Measurements from ENCODE around the gene XYLT1.
A peak's percentile ranks its signal among the peaks of the same experiment; 100 is the strongest.

The XYLT1 gene

GRCh38 chr16:17467923-17468540, 2.7 kb downstream of the XYLT1 start:
- Histone ChIP-seq H3K9me3 (replicated peaks in 1 of 11) (no peaks in the 10 kb centered on the region), H3K4me2 (peak overlapping the region; percentile 89 to 100 (median 96)), H3K36me3 (peaks cover 0 to 41% (median 5%) of the 10 kb centered on the region in 11 experiments; a peak in 11 of 22 replicates), H4K20me1 (peaks cover 0 to 60% (median 33%) of the 10 kb centered on the region in 11 experiments; a peak in 15 of 22 replicates), H3K9ac (peak overlapping the region in 9 of 11 experiments; percentile 80 to 96 (median 94); a peak in 20 of 22 replicates), H3K27ac (peak overlapping the region in 8 of 11 experiments; percentile 83 to 94 (median 90); a peak in 16 of 22 replicates), H3K27me3 (peaks cover 0 to 12% (median 0%) of the 10 kb centered on the region in 11 experiments; a peak in 3 of 22 replicates), H3K4me1 (peaks cover 55 to 76% (median 73%) of the 10 kb centered on the region in 10 experiments), H3K4me3 (peak overlapping the region; percentile 86 to 99 (median 95); a peak in 19 of 20 replicates)
- no peak for TF ChIP-seq Cebpa-rat (IDR thresholded peaks at IDR 0.05)

GRCh38 chr16:17466876-17467275, 3.9 kb downstream of the XYLT1 start:
- Histone ChIP-seq H3K4me2 (peak overlapping the region; percentile 89 to 100 (median 96)), H3K27me3 (peaks cover 0 to 12% (median 0%) of the 10 kb centered on the region in 11 experiments; a peak in 3 of 22 replicates), H3K4me3 (peak overlapping the region; percentile 8 to 99 (median 95); a peak in 18 of 20 replicates), H3K9me3 (replicated peaks in 1 of 11) (no peaks in the 10 kb centered on the region), H4K20me1 (peaks cover 0 to 66% (median 33%) of the 10 kb centered on the region in 11 experiments; a peak in 15 of 22 replicates), H3K9ac (peak overlapping the region; percentile 28 to 96 (median 90); a peak in 21 of 22 replicates), H3K27ac (peak overlapping the region in 9 of 11 experiments; percentile 2 to 94 (median 90); a peak in 16 of 22 replicates), H3K36me3 (peaks cover 0 to 41% (median 5%) of the 10 kb centered on the region in 11 experiments; a peak in 11 of 22 replicates), H3K4me1 (peaks cover 66 to 87% (median 77%) of the 10 kb centered on the region in 10 experiments)
- TF ChIP-seq Cebpa-rat (IDR thresholded peaks at IDR 0.05), result no peak

GRCh38 chr16:17465460-17465859, 5.3 kb downstream of the XYLT1 start:
- Histone ChIP-seq H3K27ac (peak overlapping the region in 7 of 11 experiments; percentile 40 to 94 (median 91); a peak in 13 of 22 replicates), H3K4me3 (peak overlapping the region in 4 of 10 experiments; percentile 6 to 99 (median 96); a peak in 2 of 20 replicates), H3K4me2 (peak overlapping the region; percentile 89 to 100 (median 96))

GRCh38 chr16:17463335-17463734, 7.4 kb downstream of the XYLT1 start:
- no peaks in the 10 kb centered on the region for H3K27me3 ChIP-seq
- H3K9me3 ChIP-seq (replicated peaks in 1 of 11), result no peaks in the 10 kb centered on the region
- peak overlapping the region in 7 of 11 experiments; percentile 54 to 78 (median 63); a peak in 10 of 22 replicates for H3K9ac ChIP-seq
- peak overlapping the region in 9 of 11 experiments; percentile 62 to 88 (median 76); a peak in 17 of 22 replicates for H3K27ac ChIP-seq
- peaks cover 0 to 61% (median 16%) of the 10 kb centered on the region in 11 experiments; a peak in 15 of 22 replicates for H3K36me3 ChIP-seq
- H3K4me1 ChIP-seq, result peaks cover 82 to 100% (median 97%) of the 10 kb centered on the region in 10 experiments
- H3K4me2 ChIP-seq, result peak overlapping the region; percentile 76 to 99 (median 94)
- H3K4me3 ChIP-seq, result peak overlapping the region in 4 of 10 experiments; percentile 14 to 43 (median 42); a peak in 4 of 20 replicates
- peaks cover 0 to 79% (median 51%) of the 10 kb centered on the region in 11 experiments; a peak in 18 of 22 replicates for H4K20me1 ChIP-seq
- no peak for TF ChIP-seq Cebpa-rat (IDR thresholded peaks at IDR 0.05)

More at GRCh38 chr16:17465460-17465859, 5.3 kb downstream of the XYLT1 start:
- H3K27me3 ChIP-seq, result peaks cover 0 to 8% (median 0%) of the 10 kb centered on the region in 11 experiments; a peak in 3 of 22 replicates
- H3K9ac ChIP-seq, result peak overlapping the region in 8 of 11 experiments; percentile 26 to 96 (median 67); a peak in 11 of 22 replicates
- no peaks in the 10 kb centered on the region for H3K9me3 ChIP-seq (replicated peaks in 1 of 11)
- H3K4me1 ChIP-seq, result peaks cover 80 to 94% (median 82%) of the 10 kb centered on the region in 10 experiments
- H4K20me1 ChIP-seq, result peaks cover 0 to 79% (median 45%) of the 10 kb centered on the region in 11 experiments; a peak in 18 of 22 replicates
- no peak for TF ChIP-seq Cebpa-rat (IDR thresholded peaks at IDR 0.05)
- peaks cover 0 to 50% (median 5%) of the 10 kb centered on the region in 11 experiments; a peak in 11 of 22 replicates for H3K36me3 ChIP-seq

- Histone ChIP-seq H3K4me3 (peak overlapping the region; percentile 6 to 43 (median 34); a peak in 15 of 20 replicates), H3K36me3 (peaks cover 0 to 70% (median 27%) of the 10 kb centered on the region in 11 experiments; a peak in 15 of 22 replicates), H3K9ac (peak overlapping the region in 9 of 11 experiments; percentile 49 to 78 (median 57); a peak in 18 of 22 replicates), H3K9me3 (replicated peaks in 1 of 11) (no peaks in the 10 kb centered on the region), H3K4me1 (peaks cover 75 to 100% (median 89%) of the 10 kb centered on the region in 10 experiments), H3K4me2 (peak overlapping the region; percentile 76 to 99 (median 94)), H3K27ac (peak overlapping the region in 9 of 11 experiments; percentile 62 to 88 (median 76); a peak in 19 of 22 replicates), H3K27me3 (no peaks in the 10 kb centered on the region), H4K20me1 (peaks cover 0 to 79% (median 51%) of the 10 kb centered on the region in 11 experiments; a peak in 16 of 22 replicates)
- TF ChIP-seq Cebpa-rat (IDR thresholded peaks at IDR 0.05), result peak in 1 of 11 experiments; percentile 40; a peak in 1 of 22 replicates
These were observed 8.6 kb downstream of the XYLT1 start for GRCh38 chr16:17461951-17462729.

GRCh38 chr16:17460890-17461289, 9.9 kb downstream of the XYLT1 start:
- H3K4me2 ChIP-seq, result peak overlapping the region; percentile 76 to 99 (median 94)
- H3K9me3 ChIP-seq (replicated peaks in 1 of 11), result no peaks in the 10 kb centered on the region
- no peaks in the 10 kb centered on the region for H3K27me3 ChIP-seq
- H3K9ac ChIP-seq, result peak overlapping the region in 9 of 11 experiments; percentile 2 to 78 (median 47); a peak in 15 of 22 replicates
- peaks cover 0 to 70% (median 35%) of the 10 kb centered on the region in 11 experiments; a peak in 17 of 22 replicates for H3K36me3 ChIP-seq
- peaks cover 0 to 85% (median 52%) of the 10 kb centered on the region in 11 experiments; a peak in 16 of 22 replicates for H4K20me1 ChIP-seq
- H3K4me1 ChIP-seq, result peaks cover 62 to 90% (median 77%) of the 10 kb centered on the region in 10 experiments
- TF ChIP-seq Cebpa-rat (IDR thresholded peaks at IDR 0.05), result no peak
- peak overlapping the region in 7 of 10 experiments; percentile 10 to 51 (median 16); a peak in 8 of 20 replicates for H3K4me3 ChIP-seq
- H3K27ac ChIP-seq, result peak overlapping the region in 9 of 11 experiments; percentile 43 to 88 (median 76); a peak in 18 of 22 replicates

- H4K20me1 ChIP-seq, result peaks cover 0 to 85% (median 47%) of the 10 kb centered on the region in 11 experiments; a peak in 16 of 22 replicates
- peak overlapping the region in 9 of 11 experiments; percentile 43 to 88 (median 76); a peak in 18 of 22 replicates for H3K27ac ChIP-seq
- H3K9me3 ChIP-seq (replicated peaks in 1 of 11), result no peaks in the 10 kb centered on the region
- peak overlapping the region; percentile 76 to 99 (median 94) for H3K4me2 ChIP-seq
- H3K9ac ChIP-seq, result peak overlapping the region in 10 of 11 experiments; percentile 12 to 78 (median 40); a peak in 16 of 22 replicates
- H3K4me1 ChIP-seq, result peaks cover 57 to 81% (median 68%) of the 10 kb centered on the region in 10 experiments
- peak in 1 of 11 experiments; percentile 40; a peak in 1 of 22 replicates for TF ChIP-seq Cebpa-rat (IDR thresholded peaks at IDR 0.05)
- peak overlapping the region in 6 of 10 experiments; percentile 10 to 51 (median 20); a peak in 6 of 20 replicates for H3K4me3 ChIP-seq
- no peaks in the 10 kb centered on the region for H3K27me3 ChIP-seq
- peaks cover 0 to 70% (median 44%) of the 10 kb centered on the region in 11 experiments; a peak in 17 of 22 replicates for H3K36me3 ChIP-seq
These were observed 10.7 kb downstream of the XYLT1 start for GRCh38 chr16:17459903-17460521.
